A549 (cell line): ENCODE data around the gene MTF2. TPM values are rescaled to one million over a fixed set of nuclear protein-coding genes. Genes with fewer than 3 reads are reported as not detected.

Experiments used
- ATAC-seq, 2 experiments: fragments of 200-7000 bp in 1 of 2; fragments of >200 bp in 1 of 2; cut with Nextera tagmentation in 1 of 2; cut with Tn5 transposase in 1 of 2; 3 replicates each; pipeline versions ENCODE4 v1.8.0 to v1.9.1; 2018 to 2020; ENCODE audit warnings: mild to moderate bottlenecking in 1 of 2, moderate library complexity in 1 of 2
- CTCF ChIA-PET: fragments of 300-600 bp; sonication (Branson Sonifier 250); formaldehyde crosslinking; extraction: SDS; loops from one replicate; lab custom pipeline; 2021; ENCODE audit warnings: antibody characterized with exemption, inconsistent platforms; lab: Yijun Ruan, JAX
- POLR2A ChIA-PET: fragments of 350-600 bp; formaldehyde crosslinking; extraction: SDS; loops from one replicate; lab custom pipeline; 2021; ENCODE audit warnings: antibody characterized with exemption, inconsistent platforms; lab: Yijun Ruan, JAX
- DNase-seq, 2 experiments: peaks; one replicate each; pipeline versions ENCODE4 v3.0.0 to v3.0.0-alpha.2; 2011 to 2016; ENCODE audit warnings: low read depth in 1 of 2, low spot score in 1 of 2
- FAIRE-seq: peaks from 2 replicates; lab custom pipeline; 2011; peaks lifted over from hg19 to GRCh38; lab: Jason Lieb, UNC
- H3K27ac ChIP-seq, 2 experiments: fragments of >200 bp; sonication (Bioruptor Twin); formaldehyde crosslinking; 3 replicates each; pipeline ENCODE4 v1.5.1; 2016 to 2017
- H3K4me1 ChIP-seq: fragments of >200 bp; sonication (Bioruptor Twin); formaldehyde crosslinking; 3 replicates; pipeline ENCODE4 v1.6.1; 2016
- H3K4me2 ChIP-seq: fragments of >200 bp; sonication (Bioruptor Twin); formaldehyde crosslinking; 3 replicates; pipeline ENCODE4 v1.6.1; 2016
- H3K4me3 ChIP-seq: fragments of >200 bp; sonication (Bioruptor Twin); formaldehyde crosslinking; 3 replicates; pipeline ENCODE4 v1.5.1; 2016
- H3K9me3 ChIP-seq: fragments of >200 bp; sonication (Bioruptor Twin); formaldehyde crosslinking; 3 replicates; pipeline ENCODE4 v1.6.1; 2016
- CBX2 ChIP-seq: fragments of 200-600 bp; sonication (generic); IDR thresholded peaks from 2 replicates; pipeline ENCODE4 v1.6.1; 2016; ENCODE audit warnings: low read depth, mild to moderate bottlenecking, borderline replicate concordance
- CBX8 ChIP-seq: fragments of 200-600 bp; sonication (generic); IDR thresholded peaks from 2 replicates; pipeline ENCODE4 v1.6.1; 2016
- EHF ChIP-seq: fragments of 250-450 bp; sonication (Bioruptor Pico); IDR thresholded peaks from 2 replicates; pipeline ENCODE4 v1.5.0; 2020; ENCODE audit warnings: mild to moderate bottlenecking
- EP300 ChIP-seq, 2 experiments: fragments of >200 bp; sonication (Bioruptor Twin); formaldehyde crosslinking; IDR thresholded peaks; 2 replicates in 1 of 2; 3 replicates in 1 of 2; pipeline ENCODE4 v1.6.1; 2016 to 2017
- ESRRA ChIP-seq: fragments of 150-350 bp; IDR thresholded peaks from 2 replicates; pipeline ENCODE4 v1.6.1; 2014; ENCODE audit warnings: mild to moderate bottlenecking, low read length, borderline replicate concordance
- FOXS1 ChIP-seq: fragments of 250-450 bp; sonication (Bioruptor Pico); IDR thresholded peaks from 2 replicates; pipeline ENCODE4 v1.5.0; 2020; ENCODE audit warnings: mild to moderate bottlenecking, moderate library complexity
- HDAC2 ChIP-seq: fragments of 200-600 bp; sonication (generic); IDR thresholded peaks from 2 replicates; pipeline ENCODE4 v1.6.1; 2016
- HES2 ChIP-seq: fragments of >200 bp; sonication (Bioruptor Twin); formaldehyde crosslinking; IDR thresholded peaks from 2 replicates; pipeline ENCODE4 v1.6.1; 2016
- JUNB ChIP-seq: fragments of >200 bp; sonication (Bioruptor Twin); formaldehyde crosslinking; IDR thresholded peaks from 2 replicates; pipeline ENCODE4 v1.6.1; 2016
- KDM5A ChIP-seq: fragments of 200-600 bp; sonication (generic); IDR thresholded peaks from 2 replicates; pipeline ENCODE4 v1.6.1; 2016; ENCODE audit warnings: antibody characterized with exemption, mild to moderate bottlenecking
- MAFK ChIP-seq: fragments of 450-650 bp; IDR thresholded peaks from 2 replicates; pipeline ENCODE4 v1.6.1; 2014; ENCODE audit not compliant: partially characterized antibody
- MAZ ChIP-seq: fragments of 150-350 bp; IDR thresholded peaks from 2 replicates; pipeline ENCODE4 v1.6.1; 2014; ENCODE audit warnings: antibody characterized with exemption, low read depth, low read length, borderline replicate concordance
- MYC ChIP-seq: IDR thresholded peaks from 2 replicates; pipeline ENCODE4 v1.6.1; 2012; ENCODE audit warnings: mild to moderate bottlenecking, inconsistent platforms, low read length, improper control_type of control experiment, borderline replicate concordance
- NFE2L2 ChIP-seq: fragments of 150-350 bp; conservative IDR thresholded peaks from 2 replicates; pipeline ENCODE4 v1.6.1; 2014; ENCODE audit warnings: low read length
- PBX3 ChIP-seq: IDR thresholded peaks from 2 replicates; pipeline ENCODE4 v1.6.1; 2012
- POLR2AphosphoS2 ChIP-seq: conservative IDR thresholded peaks from 2 replicates; pipeline ENCODE4 v1.6.1; 2012; ENCODE audit warnings: low read length, improper control_type of control experiment, inconsistent platforms
- REST ChIP-seq: fragments of 200-600 bp; sonication (generic); IDR thresholded peaks from 2 replicates; pipeline ENCODE4 v1.6.1; 2016; ENCODE audit warnings: antibody characterized with exemption, mild to moderate bottlenecking, moderate library complexity
- RNF2 ChIP-seq: fragments of 200-600 bp; sonication (generic); IDR thresholded peaks from 2 replicates; pipeline ENCODE4 v1.6.1; 2016; ENCODE audit warnings: low read depth, mild to moderate bottlenecking, antibody characterized with exemption, moderate library complexity, borderline replicate concordance
- TFCP2L1 ChIP-seq: fragments of 250-450 bp; sonication (Bioruptor Pico); IDR thresholded peaks from 2 replicates; pipeline ENCODE4 v1.5.0; 2021; ENCODE audit warnings: mild to moderate bottlenecking
- ZNF302 ChIP-seq: fragments of 250-450 bp; sonication (Bioruptor Pico); IDR thresholded peaks from 2 replicates; pipeline ENCODE4 v1.9.0; 2021; ENCODE audit warnings: inconsistent platforms, mild to moderate bottlenecking, moderate library complexity
- ZSCAN20 ChIP-seq: fragments of 250-450 bp; sonication (Bioruptor Pico); IDR thresholded peaks from 2 replicates; pipeline ENCODE4 v1.8.0; 2022; ENCODE audit warnings: mild to moderate bottlenecking, moderate library complexity
- WGBS: methylation state at CpG from one replicate; pipeline ENCODE4 v1.1.6; 2017; ENCODE audit errors: missing lambda C conversion rate; 5-methylcytosine and 5-hydroxymethylcytosine counted together
- polyA plus RNA-seq, 4 experiments: library from polyadenylated mRNA; depleted of rRNA in 3 of 4; stranded (reverse); fragments of >200 nt; fragmentation: RNase III in 1 of 4; extraction: RNeasy Plus Mini Kit Qiagen cat#74134 plus additional on column Dnase treatment in 1 of 4; gene quantifications; 2 replicates in 3 of 4; 3 replicates in 1 of 4; pipeline ENCODE4 v1.2.3, GENCODE V29; 2011 to 2017
- TF ChIP-seq, protein P1 (sequence below): fragments of 250-450 bp; sonication (Bioruptor Pico); IDR thresholded peaks from 2 replicates; pipeline ENCODE4 v1.5.0; 2020; ENCODE audit warnings: low read depth, mild to moderate bottlenecking, moderate library complexity
- TF ChIP-seq, protein P2 (sequence below): fragments of >200 bp; sonication (Bioruptor Twin); formaldehyde crosslinking; IDR thresholded peaks from 3 replicates; pipeline ENCODE4 v1.6.1; 2016

Gene MTF2
- polyA plus RNA-seq, 2 of the 4 experiments (the other 2 are of a cell fraction): 14.3 to 31.2 TPM

- TF ChIP-seq REST: no peak
- no peak for TF ChIP-seq MYC
- no peak for TF ChIP-seq ZSCAN20 (CRISPR knock-in tag)
- no peak for TF ChIP-seq FOXS1 (CRISPR knock-in tag)
- no peak for TF ChIP-seq MAZ
- TF ChIP-seq TFCP2L1: no peak
- TF ChIP-seq EHF: no peak
- TF ChIP-seq HDAC2: no peak
- no peak for TF ChIP-seq MAFK
- TF ChIP-seq KDM5A: no peak
- TF ChIP-seq ZNF302 (CRISPR knock-in tag): no peak
- TF ChIP-seq JUNB: no peak
- no peak for TF ChIP-seq RNF2
- TF ChIP-seq CBX8: no peak
These were observed 16.9 kb downstream of the MTF2 start (continued) for GRCh38 chr1:93095804-93096585.

DNA sequence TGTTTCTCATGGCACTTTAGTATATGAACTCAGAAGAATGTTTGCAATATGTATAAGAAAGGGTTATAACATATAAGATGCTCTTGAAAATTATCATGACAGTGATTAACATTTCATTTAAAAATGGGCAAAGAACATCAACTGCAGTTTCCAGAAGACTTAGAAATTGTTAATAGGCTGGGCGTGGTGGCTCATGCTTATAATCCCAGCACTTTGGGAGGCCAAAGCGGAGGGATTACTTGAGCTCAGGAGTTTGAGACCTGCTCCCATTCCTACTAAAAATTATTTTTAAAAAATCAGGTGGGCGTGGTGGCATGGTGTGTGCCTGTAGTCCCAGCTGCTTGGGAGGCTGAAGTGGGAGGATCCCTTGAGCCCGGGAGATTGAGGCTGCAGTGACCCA, 23.1 kb downstream of the MTF2 start:
- 88% methylated on average over 4 of the region's 4 CpGs for WGBS
- CTCF ChIA-PET: no interaction called here
- Histone ChIP-seq H3K27ac (no peak overlapping the region), H3K9me3 (peaks cover under 1% of the 10 kb centered on the region; the same call in 1 of the 3 replicates), H3K4me2 (no peak overlapping the region), H3K4me3 (no peak overlapping the region), H3K4me1 (no peaks in the 10 kb centered on the region)
- POLR2A ChIA-PET: no interaction called here
- no peak for DNase-seq
- no peak for FAIRE-seq
- no peak for ATAC-seq
- no peak for TF ChIP-seq POLR2AphosphoS2
- TF ChIP-seq FOXS1 (CRISPR knock-in tag): no peak
- no peak for TF ChIP-seq ZNF302 (CRISPR knock-in tag)
- TF ChIP-seq NFE2L2: no peak
- no peak for TF ChIP-seq CBX8
- TF ChIP-seq MAFK: no peak
- TF ChIP-seq, protein P1, sequence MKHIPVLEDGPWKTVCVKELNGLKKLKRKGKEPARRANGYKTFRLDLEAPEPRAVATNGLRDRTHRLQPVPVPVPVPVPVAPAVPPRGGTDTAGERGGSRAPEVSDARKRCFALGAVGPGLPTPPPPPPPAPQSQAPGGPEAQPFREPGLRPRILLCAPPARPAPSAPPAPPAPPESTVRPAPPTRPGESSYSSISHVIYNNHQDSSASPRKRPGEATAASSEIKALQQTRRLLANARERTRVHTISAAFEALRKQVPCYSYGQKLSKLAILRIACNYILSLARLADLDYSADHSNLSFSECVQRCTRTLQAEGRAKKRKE (CRISPR knock-in tag): no peak
- no peak for TF ChIP-seq ESRRA
- TF ChIP-seq, protein P2, sequence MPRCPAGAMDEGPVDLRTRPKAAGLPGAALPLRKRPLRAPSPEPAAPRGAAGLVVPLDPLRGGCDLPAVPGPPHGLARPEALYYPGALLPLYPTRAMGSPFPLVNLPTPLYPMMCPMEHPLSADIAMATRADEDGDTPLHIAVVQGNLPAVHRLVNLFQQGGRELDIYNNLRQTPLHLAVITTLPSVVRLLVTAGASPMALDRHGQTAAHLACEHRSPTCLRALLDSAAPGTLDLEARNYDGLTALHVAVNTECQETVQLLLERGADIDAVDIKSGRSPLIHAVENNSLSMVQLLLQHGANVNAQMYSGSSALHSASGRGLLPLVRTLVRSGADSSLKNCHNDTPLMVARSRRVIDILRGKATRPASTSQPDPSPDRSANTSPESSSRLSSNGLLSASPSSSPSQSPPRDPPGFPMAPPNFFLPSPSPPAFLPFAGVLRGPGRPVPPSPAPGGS: no peak
- no peak for TF ChIP-seq HDAC2
- TF ChIP-seq PBX3: no peak
- TF ChIP-seq EP300 (IDR thresholded peaks at IDR 0.05): no peak
- TF ChIP-seq CBX2: no peak
- no peak for TF ChIP-seq HES2
